Astrocyte of the cerebellum (primary cell): Measurements from ENCODE around the gene PRKCZ.

ENCODE experiments used
- DNase-seq: peaks from one replicate; pipeline ENCODE4 v3.0.0-alpha.2; 2011; ENCODE audit warnings: low read depth
- H3K4me3 ChIP-seq: 2 replicates; pipeline ENCODE4 v1.5.1; 2011; ENCODE audit warnings: mild to moderate bottlenecking, low read depth, low read length, moderate library complexity
- CTCF ChIP-seq: IDR thresholded peaks from 2 replicates; pipeline ENCODE4 v1.5.1; 2012; ENCODE audit warnings: low read length, low read depth, moderate library complexity, mild to moderate bottlenecking; ENCODE audit errors: missing control alignments
- in situ Hi-C: cut with HindIII; loops from 2 replicates; pipeline ENCODE4 v1.10.0; 2017; ENCODE audit warnings: low sequenced_read_pairs

PRKCZ gene

DNA sequence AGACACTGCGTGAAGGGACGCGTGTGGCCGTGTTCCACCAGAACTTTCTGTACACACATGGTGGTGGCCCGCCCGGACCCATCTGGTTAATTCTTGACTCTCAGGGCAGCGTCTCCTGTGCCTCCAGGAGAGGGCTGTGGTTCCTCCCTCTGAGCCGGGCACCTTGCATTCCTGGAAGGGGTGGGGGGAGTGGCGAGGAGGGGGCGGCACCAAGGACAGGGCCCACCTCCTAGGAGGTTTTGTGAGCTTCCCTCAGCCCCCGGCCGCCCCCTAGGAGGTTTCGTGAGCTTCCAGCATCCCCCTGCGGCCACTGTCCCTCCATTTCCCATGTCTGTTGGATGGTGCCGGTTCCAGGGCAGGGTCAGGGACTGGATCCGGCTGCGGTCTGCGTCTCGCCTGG, 115.4 kb downstream of the PRKCZ start:
- in situ Hi-C loops = no loop called here
- no peak overlapping the region for H3K4me3 ChIP-seq
- no peak for DNase-seq
- no peak for TF ChIP-seq CTCF

GRCh38 chr1:2166254-2166653, 116.0 kb downstream of the PRKCZ start:
- no peak for TF ChIP-seq CTCF
- DNase-seq = no peak
- in situ Hi-C loops = no loop called here

DNA sequence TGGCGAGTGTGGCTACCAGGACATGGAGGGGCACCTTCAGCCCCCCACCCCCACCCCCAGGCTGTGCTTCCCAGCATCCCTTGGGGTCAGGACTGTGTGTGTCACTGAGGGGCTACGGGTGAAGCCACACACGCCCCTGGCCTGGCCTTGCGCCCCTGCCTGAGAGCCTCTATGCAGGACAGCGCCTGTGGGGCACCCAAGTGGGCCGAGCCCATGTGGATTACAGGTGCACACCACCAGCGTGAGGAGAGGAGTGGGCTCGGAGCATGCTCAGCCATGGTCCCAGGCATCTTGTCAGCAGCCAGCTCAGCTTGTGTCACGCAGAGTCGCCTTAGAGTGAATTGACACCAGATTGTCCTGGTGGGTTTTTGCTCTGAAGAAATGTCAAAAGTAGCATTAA, 116.5 kb downstream of the PRKCZ start:
- in situ Hi-C loops = no loop called here
- no peak for TF ChIP-seq CTCF
- DNase-seq = no peak
- no peak overlapping the region for H3K4me3 ChIP-seq

More at GRCh38 chr1:2166254-2166653, 116.0 kb downstream of the PRKCZ start:
- no peak overlapping the region for H3K4me3 ChIP-seq

- in situ Hi-C loops = no loop called here
Measured at GRCh38 chr1:2168090-2168489, 117.9 kb downstream of the PRKCZ start.

DNA sequence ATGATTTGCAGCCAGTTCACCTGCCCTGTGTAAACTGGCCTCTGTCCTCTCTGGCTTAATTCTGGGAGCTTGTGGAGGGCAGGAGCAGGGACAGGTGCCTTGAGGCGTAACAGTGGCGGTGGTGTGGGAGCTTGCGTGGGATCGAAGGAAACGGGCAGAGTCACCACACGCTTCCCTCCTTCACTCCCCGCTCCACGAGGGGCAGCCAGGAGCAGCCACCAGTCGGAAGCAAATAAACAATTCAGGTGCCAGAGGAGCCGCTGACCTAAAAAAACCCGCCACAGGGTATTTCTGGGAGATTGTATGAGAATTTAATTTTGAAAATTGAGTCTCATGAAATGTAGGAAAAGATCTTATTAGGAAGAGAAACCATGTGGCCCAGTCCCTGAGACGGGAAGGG, 118.3 kb downstream of the PRKCZ start:
- TF ChIP-seq CTCF = no peak

More at GRCh38 chr1:2168090-2168489, 117.9 kb downstream of the PRKCZ start:
- TF ChIP-seq CTCF = no peak
- H3K4me3 ChIP-seq = no peak overlapping the region
- no peak for DNase-seq

DNA sequence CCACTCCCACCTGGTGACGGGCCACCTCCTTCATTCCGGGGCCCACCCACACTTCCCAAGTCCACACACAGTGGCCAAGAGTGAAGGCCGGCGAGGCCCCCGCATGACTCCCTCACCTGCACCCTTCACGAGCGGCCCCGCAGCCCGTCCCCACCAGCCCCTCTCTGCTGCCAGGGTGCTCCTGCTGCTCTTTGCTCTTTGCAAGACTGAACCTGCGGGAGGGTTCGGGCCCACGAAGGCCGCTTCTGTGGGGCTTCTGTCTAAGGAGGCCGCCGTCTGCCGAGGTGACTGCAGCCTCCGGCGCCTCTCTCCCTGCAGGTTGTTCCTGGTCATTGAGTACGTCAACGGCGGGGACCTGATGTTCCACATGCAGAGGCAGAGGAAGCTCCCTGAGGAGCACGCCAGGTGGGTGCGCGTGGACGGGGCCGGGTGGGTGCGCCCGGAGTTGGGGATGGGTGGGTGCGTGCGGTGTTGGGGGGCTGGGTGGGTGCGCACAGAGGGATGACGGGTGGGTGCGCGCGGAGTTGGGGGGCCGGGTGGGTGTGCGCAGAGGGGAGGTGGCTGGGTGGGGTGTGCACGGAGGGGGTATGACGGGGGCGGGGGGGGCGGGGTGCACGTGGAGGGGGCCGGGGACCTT, 119.1 kb downstream of the PRKCZ start:
- no peak overlapping the region for H3K4me3 ChIP-seq
- DNase-seq = no peak
- in situ Hi-C loops = no loop called here
- TF ChIP-seq CTCF = no peak

More for the DNA sequence above, 118.3 kb downstream of the PRKCZ start:
- DNase-seq = no peak
- in situ Hi-C loops = no loop called here
- H3K4me3 ChIP-seq = no peak overlapping the region

- TF ChIP-seq CTCF = no peak
Measured at GRCh38 chr1:2170211-2170610, 120.0 kb downstream of the PRKCZ start.

More at GRCh38 chr1:2170211-2170610, 120.0 kb downstream of the PRKCZ start:
- H3K4me3 ChIP-seq = no peak overlapping the region
- no peak for DNase-seq
- in situ Hi-C loops = loop anchor here (5.0 kb wide), 1 partner anchor 38 kb away; no protein-coding TSS in a partner anchor
